ENCODE data around the gene CARHSP1.
A peak's percentile ranks its signal among the peaks of the same experiment; 100 is the strongest.
"Not testable (repeated sequence)": the region's sequence is repeated elsewhere in the genome, so short reads cannot be mapped to it uniquely, and the experiment has no call there.

Gene CARHSP1

DNA sequence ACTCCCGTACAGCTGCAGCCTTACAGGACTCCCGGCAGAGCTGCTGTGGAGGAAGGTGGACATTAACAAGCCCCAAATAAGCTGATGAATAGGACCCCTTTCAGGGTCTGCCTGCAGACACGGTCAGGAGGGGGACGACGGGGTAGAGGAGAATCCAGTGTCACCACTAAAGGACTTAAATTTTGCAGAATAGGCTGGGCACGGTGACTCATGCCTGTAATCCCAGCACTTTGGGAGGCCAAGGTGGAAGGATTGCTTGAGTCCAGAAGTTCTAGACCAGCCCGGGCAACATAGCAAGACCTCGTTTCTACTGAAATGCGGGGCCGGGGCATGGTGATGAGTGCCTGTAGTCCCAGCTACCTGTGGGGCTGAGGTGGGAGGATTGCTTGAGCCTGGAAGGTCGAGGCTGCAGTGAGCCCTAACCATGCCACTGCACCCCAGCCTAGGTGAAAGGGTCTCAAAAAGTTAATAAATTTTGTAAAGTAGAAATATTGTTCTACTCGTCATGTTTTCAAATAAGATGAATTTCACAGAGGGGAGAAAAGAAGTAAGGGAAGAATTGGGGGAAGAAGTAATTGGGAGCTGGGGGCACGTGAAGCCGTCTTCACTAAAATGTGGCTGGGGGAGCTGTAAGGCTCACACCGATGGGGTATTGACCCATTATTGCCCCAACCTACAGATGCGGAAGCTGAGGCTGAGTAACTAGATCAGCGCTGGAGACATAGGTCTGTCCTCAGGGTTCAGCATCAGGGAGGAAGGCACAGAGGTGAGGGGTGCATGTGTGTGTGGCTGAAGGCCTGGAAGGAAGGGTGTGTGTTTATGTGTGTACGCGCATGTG is 18.0 kb upstream of the CARHSP1 start:
- H3K4me3 Mint-ChIP-seq: no peak overlapping the region
- DNase-seq (ENCODE audit: low spot score): no peak
- H3K9me3 Mint-ChIP-seq: no peaks in the 10 kb centered on the region
- H3K27me3 Mint-ChIP-seq (ENCODE audit: low read depth): no peaks in the 10 kb centered on the region
- H3K27ac Mint-ChIP-seq: no peak overlapping the region
- H3K36me3 Mint-ChIP-seq (ENCODE audit: low read depth): peaks cover 14% of the 10 kb centered on the region
- no peaks in the 10 kb centered on the region for H3K4me1 Mint-ChIP-seq (ENCODE audit: low read depth)

GRCh38 chr16:8885674-8886592 is 17.1 kb upstream of the CARHSP1 start:
- Mint-ChIP-seq H3K36me3 (ENCODE audit: low read depth) (peaks cover 8% of the 10 kb centered on the region), H3K27ac (no peak overlapping the region), H3K4me3 (no peak overlapping the region), H3K9me3 (no peaks in the 10 kb centered on the region), H3K4me1 (ENCODE audit: low read depth) (no peaks in the 10 kb centered on the region), H3K27me3 (ENCODE audit: low read depth) (no peaks in the 10 kb centered on the region)
- DNase-seq (ENCODE audit: low spot score): no peak

GRCh38 chr16:8882725-8883377 is 14.0 kb upstream of the CARHSP1 start:
- no peaks in the 10 kb centered on the region for H3K27me3 Mint-ChIP-seq (ENCODE audit: low read depth)
- H3K4me1 Mint-ChIP-seq (ENCODE audit: low read depth): peaks cover 2% of the 10 kb centered on the region
- H3K27ac Mint-ChIP-seq: no peak overlapping the region
- peaks cover 3% of the 10 kb centered on the region for H3K36me3 Mint-ChIP-seq (ENCODE audit: low read depth)
- no peaks in the 10 kb centered on the region for H3K9me3 Mint-ChIP-seq
- no peak for DNase-seq (ENCODE audit: low spot score)
- H3K4me3 Mint-ChIP-seq: no peak overlapping the region

DNA sequence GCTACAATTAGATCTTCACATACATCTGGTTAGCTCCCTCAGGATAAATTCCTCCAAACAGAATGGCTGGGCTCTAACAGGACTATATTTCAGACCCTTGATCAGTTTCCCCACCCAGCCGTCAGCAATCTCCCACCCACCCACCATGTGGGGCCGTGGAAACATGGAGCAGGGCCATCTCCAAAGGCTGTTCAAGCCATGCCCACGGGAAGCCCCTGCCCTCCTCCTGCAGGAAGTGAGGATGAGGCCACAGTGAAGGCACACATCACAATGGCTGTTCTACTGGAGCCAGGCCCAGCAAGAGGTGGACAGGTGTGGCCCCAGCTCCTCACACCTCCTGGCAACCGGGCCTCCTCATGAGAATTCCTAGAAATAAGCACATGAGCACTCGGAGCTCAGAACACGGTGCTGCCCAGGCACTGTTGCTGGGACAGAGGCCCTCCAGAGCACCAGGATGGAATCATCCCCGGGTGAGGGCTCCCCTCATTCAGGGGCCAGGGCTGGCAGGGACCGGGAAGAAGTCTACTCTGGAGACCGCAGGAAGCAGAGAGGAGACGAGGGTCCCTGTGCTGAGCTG is 13.3 kb upstream of the CARHSP1 start, which contains the start of gene LITAFD:
LITAFD (plus strand) TSS at position 311 of the 577 bp plus-strand sequence. CDS start 2,005 bp downstream, outside the sequence.
- Mint-ChIP-seq H3K27me3 (ENCODE audit: low read depth) (no peaks in the 10 kb centered on the region), H3K9me3 (no peaks in the 10 kb centered on the region)

DNA sequence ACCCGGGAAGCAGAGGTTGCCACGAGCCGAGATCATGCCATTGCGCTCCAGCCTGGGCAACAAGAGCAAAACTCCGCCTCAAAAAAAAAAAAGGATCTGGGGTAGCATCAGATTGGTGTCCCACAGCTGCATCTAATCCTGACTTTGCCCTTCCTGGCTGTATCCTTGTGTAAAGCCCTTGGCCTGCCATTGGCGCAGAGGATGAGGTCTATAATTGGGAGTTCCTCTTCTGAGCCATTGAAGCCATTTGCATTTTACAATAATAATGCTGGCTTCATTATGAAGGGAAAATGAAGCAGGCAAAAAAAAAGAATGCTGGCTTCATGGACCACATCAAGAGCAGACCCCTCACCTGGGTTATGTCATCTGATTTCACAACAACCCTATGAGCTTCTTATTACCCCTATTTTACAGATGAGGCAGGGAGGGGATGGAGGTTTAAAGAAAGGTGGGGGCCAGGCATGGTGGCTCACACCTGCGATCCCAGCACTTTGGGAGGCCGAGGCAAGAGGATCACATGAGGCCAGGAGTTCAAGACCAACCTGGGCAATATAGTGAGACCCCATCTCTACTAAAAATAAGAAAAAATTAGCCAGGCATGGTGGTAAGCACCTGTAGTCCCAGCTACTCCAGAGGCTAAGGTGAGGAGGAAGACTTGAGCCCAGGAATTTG is 12.2 kb upstream of the CARHSP1 start:
- H3K27ac Mint-ChIP-seq: no peak overlapping the region
- H3K36me3 Mint-ChIP-seq (ENCODE audit: low read depth): no peaks in the 10 kb centered on the region
- no peaks in the 10 kb centered on the region for H3K27me3 Mint-ChIP-seq (ENCODE audit: low read depth)
- H3K9me3 Mint-ChIP-seq: no peaks in the 10 kb centered on the region
- H3K4me1 Mint-ChIP-seq (ENCODE audit: low read depth): peaks cover 2% of the 10 kb centered on the region
- H3K4me3 Mint-ChIP-seq: no peak overlapping the region
- DNase-seq (ENCODE audit: low spot score): no peak

More for the DNA sequence above, 13.3 kb upstream of the CARHSP1 start, which contains the start of gene LITAFD:
- Mint-ChIP-seq H3K4me1 (ENCODE audit: low read depth) (peaks cover 2% of the 10 kb centered on the region), H3K4me3 (no peak within 1 kb of the TSS), H3K27ac (no peak within 1 kb of the TSS), H3K36me3 (ENCODE audit: low read depth) (peaks cover under 1% of the 10 kb centered on the region)
- DNase-seq (ENCODE audit: low spot score): no peak

GRCh38 chr16:8878523-8878911 is 9.7 kb upstream of the CARHSP1 start:
- no peak overlapping the region for H3K27ac Mint-ChIP-seq
- H3K27me3 Mint-ChIP-seq (ENCODE audit: low read depth): no peaks in the 10 kb centered on the region
- no peak for DNase-seq (ENCODE audit: low spot score)
- no peak overlapping the region for H3K4me3 Mint-ChIP-seq
- H3K4me1 Mint-ChIP-seq (ENCODE audit: low read depth): peaks cover 8% of the 10 kb centered on the region
- no peaks in the 10 kb centered on the region for H3K36me3 Mint-ChIP-seq (ENCODE audit: low read depth)
- H3K9me3 Mint-ChIP-seq: no peaks in the 10 kb centered on the region

GRCh38 chr16:8877894-8878522 is 9.2 kb upstream of the CARHSP1 start:
- Mint-ChIP-seq H3K27ac (peak overlapping the region; percentile 41), H3K4me1 (ENCODE audit: low read depth) (peaks cover 8% of the 10 kb centered on the region), H3K27me3 (ENCODE audit: low read depth) (no peaks in the 10 kb centered on the region), H3K36me3 (ENCODE audit: low read depth) (no peaks in the 10 kb centered on the region), H3K4me3 (no peak overlapping the region), H3K9me3 (no peaks in the 10 kb centered on the region)
- no peak for DNase-seq (ENCODE audit: low spot score)

GRCh38 chr16:8875317-8875716 is 6.5 kb upstream of the CARHSP1 start:
- not testable (repeated sequence) for H3K27me3 Mint-ChIP-seq (ENCODE audit: low read depth); DNase-seq (ENCODE audit: low spot score); H3K27ac Mint-ChIP-seq; H3K36me3 Mint-ChIP-seq (ENCODE audit: low read depth); H3K9me3 Mint-ChIP-seq; H3K4me3 Mint-ChIP-seq
- peaks cover 16% of the 10 kb centered on the region for H3K4me1 Mint-ChIP-seq (ENCODE audit: low read depth)

DNA sequence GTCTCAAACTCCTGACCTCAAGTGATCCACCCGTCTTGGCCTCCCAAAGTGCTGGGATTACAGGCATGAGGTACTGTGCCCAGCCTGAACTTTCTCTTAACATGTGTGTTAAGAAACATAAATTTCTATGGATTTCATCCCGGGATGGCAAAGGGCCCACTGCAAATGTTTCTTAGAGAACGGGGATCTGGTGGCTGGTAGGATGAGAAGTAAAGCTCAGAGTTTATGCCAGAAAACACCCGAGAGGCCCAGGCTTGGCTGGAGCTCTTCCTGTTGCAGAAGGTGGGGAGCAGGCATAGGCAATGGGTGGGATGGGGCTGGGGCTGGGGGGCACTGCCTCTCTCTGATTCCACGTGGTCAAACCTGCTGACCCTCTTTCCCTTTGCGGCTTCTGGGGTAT is 5.6 kb upstream of the CARHSP1 start:
- no peaks in the 10 kb centered on the region for H3K36me3 Mint-ChIP-seq (ENCODE audit: low read depth)
- H3K4me1 Mint-ChIP-seq (ENCODE audit: low read depth): peaks cover 14% of the 10 kb centered on the region
- H3K9me3 Mint-ChIP-seq: no peaks in the 10 kb centered on the region
- peak overlapping the region; percentile 63 for H3K27ac Mint-ChIP-seq
- no peak overlapping the region for H3K4me3 Mint-ChIP-seq
- no peak for DNase-seq (ENCODE audit: low spot score)
- no peaks in the 10 kb centered on the region for H3K27me3 Mint-ChIP-seq (ENCODE audit: low read depth)

GRCh38 chr16:8873866-8874195 is 5.0 kb upstream of the CARHSP1 start:
- H3K27ac Mint-ChIP-seq; H3K27me3 Mint-ChIP-seq (ENCODE audit: low read depth); H3K9me3 Mint-ChIP-seq; H3K4me3 Mint-ChIP-seq; H3K36me3 Mint-ChIP-seq (ENCODE audit: low read depth); DNase-seq (ENCODE audit: low spot score): not testable (repeated sequence)
- H3K4me1 Mint-ChIP-seq (ENCODE audit: low read depth): peaks cover 15% of the 10 kb centered on the region

DNA sequence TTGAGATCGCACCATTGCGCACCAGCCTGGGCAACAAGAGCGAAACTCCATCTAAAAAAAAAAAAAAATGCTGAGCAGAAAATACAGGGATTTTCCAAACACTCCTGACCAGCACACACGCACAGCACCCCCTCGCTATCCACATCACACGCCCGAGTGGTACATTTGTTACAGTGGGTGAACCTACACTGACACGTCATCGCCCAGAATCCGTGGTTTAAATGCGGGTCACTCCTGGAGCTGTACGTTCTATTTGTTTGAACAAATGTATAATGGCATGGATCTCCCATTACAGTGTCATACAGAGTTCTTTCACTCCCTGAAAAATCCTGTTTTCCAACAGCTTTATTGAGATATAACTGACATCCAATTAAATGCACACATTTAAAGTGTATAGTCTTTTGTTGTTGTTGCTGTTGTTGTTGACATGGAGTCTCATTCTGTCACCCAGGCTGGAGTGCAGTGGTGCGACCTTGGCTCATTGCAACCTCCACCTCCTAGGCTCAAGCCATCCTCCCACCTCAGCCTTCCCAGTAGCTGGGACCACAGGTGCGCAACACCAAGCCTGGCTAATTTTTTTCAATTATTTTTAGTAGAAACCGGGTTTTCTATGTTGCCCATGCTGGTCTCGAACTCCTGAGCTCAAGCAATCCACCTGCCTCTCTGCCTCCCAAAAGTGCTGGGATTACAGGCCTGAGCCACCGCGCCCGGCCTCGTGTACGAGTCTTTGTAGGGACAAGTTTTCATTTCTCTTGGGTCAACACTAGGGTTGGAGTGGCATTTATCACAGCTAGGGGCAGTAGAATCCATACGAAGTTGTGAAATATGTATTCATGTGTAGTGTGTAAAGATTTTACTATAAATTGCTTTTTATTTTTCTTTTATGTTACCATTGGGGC is 4.4 kb upstream of the CARHSP1 start:
- Mint-ChIP-seq H3K4me1 (ENCODE audit: low read depth) (peaks cover 15% of the 10 kb centered on the region), H3K27ac (no peak overlapping the region), H3K9me3 (no peaks in the 10 kb centered on the region), H3K27me3 (ENCODE audit: low read depth) (no peaks in the 10 kb centered on the region), H3K4me3 (no peak overlapping the region), H3K36me3 (ENCODE audit: low read depth) (no peaks in the 10 kb centered on the region)
- no peak for DNase-seq (ENCODE audit: low spot score)

DNA sequence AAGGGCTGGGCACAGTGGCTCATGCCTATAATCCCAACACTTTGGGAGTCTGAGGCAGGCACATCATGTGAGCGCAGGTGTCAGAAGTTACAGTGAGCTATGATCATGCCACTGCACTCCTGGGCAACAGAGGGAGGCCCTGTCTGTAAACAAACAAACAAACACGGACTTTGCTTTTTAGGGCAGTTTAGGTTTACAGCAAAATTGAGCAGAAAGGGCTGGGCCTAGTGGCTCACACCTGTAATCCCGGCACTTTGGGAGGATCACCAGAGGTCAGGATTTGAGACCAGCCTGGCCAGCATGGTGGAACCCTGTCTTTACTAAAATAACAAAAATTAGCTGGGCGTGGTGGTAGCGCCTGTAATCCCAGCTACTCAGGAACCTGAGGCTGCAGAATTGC is 3.3 kb upstream of the CARHSP1 start:
- H3K27me3 Mint-ChIP-seq (ENCODE audit: low read depth): no peaks in the 10 kb centered on the region
- H3K27ac Mint-ChIP-seq: no peak overlapping the region
- H3K36me3 Mint-ChIP-seq (ENCODE audit: low read depth): peaks cover 11% of the 10 kb centered on the region
- no peaks in the 10 kb centered on the region for H3K9me3 Mint-ChIP-seq
- no peak overlapping the region for H3K4me3 Mint-ChIP-seq
- DNase-seq (ENCODE audit: low spot score): no peak
- peaks cover 19% of the 10 kb centered on the region for H3K4me1 Mint-ChIP-seq (ENCODE audit: low read depth)

Data from T-helper 2 cell treated with Interferon-gamma antibody and Interleukin-4, amounts not matched to agents 5 μg/mL and 100 μg/mL, for 36 hours (primary cell).